Gastrocnemius medialis (tissue), 4 donors: Measurements from ENCODE around the gene REPS2. TPM values are rescaled to one million over a fixed set of nuclear protein-coding genes. Genes with fewer than 3 reads are reported as not detected.
"Not testable (repeated sequence)": the region's sequence is repeated elsewhere in the genome, so short reads cannot be mapped to it uniquely, and the experiment has no call there.

ENCODE experiments used
- ATAC-seq, 2 donors: fragments of 150-250 bp; one replicate each; pipeline ENCODE4 v1.9.1; 2016
- DNase-seq, 2 donors: peaks; one replicate each; pipeline ENCODE4 v3.0.0-alpha.2; 2019
- H3K27ac ChIP-seq, 4 donors: fragments of 200-600 bp; sonication (generic); 1 replicate in 1 of 4; 2 replicates in 3 of 4; pipeline ENCODE4 v1.5.1; 2016 to 2018; ENCODE audit warnings: mild to moderate bottlenecking in 2 of 4, moderate library complexity in 1 of 4
- H3K27me3 ChIP-seq, 3 donors: fragments of 200-600 bp; sonication (generic) in 2 of 3; 1 replicate in 1 of 3; 2 replicates in 2 of 3; pipeline versions ENCODE4 v1.5.1 to v1.6.0; 2016 to 2019; ENCODE audit warnings: mild to moderate bottlenecking in 1 of 3, moderate library complexity in 1 of 3
- H3K36me3 ChIP-seq, 2 donors: fragments of 200-600 bp; sonication (generic) in 1 of 2; one replicate each; pipeline ENCODE4 v1.5.1; 2017 to 2018
- H3K4me1 ChIP-seq, 2 donors: fragments of 200-600 bp; sonication (generic) in 1 of 2; one replicate each; pipeline ENCODE4 v1.5.1; 2016 to 2017; ENCODE audit warnings: mild to moderate bottlenecking in 2 of 2
- H3K4me3 ChIP-seq, 4 donors: fragments of 200-600 bp; sonication (generic) in 3 of 4; 1 replicate in 1 of 4; 2 replicates in 3 of 4; pipeline ENCODE4 v1.5.1; 2016 to 2019; ENCODE audit warnings: mild to moderate bottlenecking in 2 of 4
- H3K9me3 ChIP-seq, 3 donors: fragments of 200-600 bp; sonication (generic) in 2 of 3; 1 replicate in 1 of 3; 2 replicates in 2 of 3; pipeline ENCODE4 v1.5.1; 2016 to 2019
- POLR2A ChIP-seq, 2 donors: fragments of 450-650 bp; IDR thresholded peaks; one replicate each; pipeline ENCODE4 v1.6.1; 2017; ENCODE audit warnings: antibody characterized with exemption in 2 of 2, mild to moderate bottlenecking in 2 of 2, moderate library complexity in 2 of 2
- in situ Hi-C, 4 donors: fragments of 200-750 bp; cut with MboI; loops; one replicate each; pipeline versions ENCODE4 v1.15.0 to v1.8.0; 2017; ENCODE audit warnings: low sequenced_read_pairs in 4 of 4
- intact Hi-C: fragments of 100-400 bp; cut with DNase I; formaldehyde crosslinking; loops from one replicate; pipeline ENCODE4 v1.15.1; 2023; ENCODE audit warnings: low total_unique reads
- total RNA-seq, 4 donors: library from RNA; depleted of rRNA; stranded (reverse); fragments of >200 nt; gene quantifications; one replicate each; pipeline versions ENCODE4 v1.1.0 to v1.2.3, GENCODE V29; 2016
- TF ChIP-seq, protein P1 (sequence below), 5 experiments: fragments of 450-650 bp in 3 of 5; fragments of 200-600 bp in 2 of 5; sonication (generic) in 2 of 5; IDR thresholded peaks in 4 of 5; conservative IDR thresholded peaks in 1 of 5; 1 replicate in 4 of 5; 2 replicates in 1 of 5; pipeline ENCODE4 v1.5.1; 2016 to 2019; ENCODE audit warnings: antibody characterized with exemption in 5 of 5, mild to moderate bottlenecking in 3 of 5, moderate library complexity in 3 of 5

Gene REPS2
- total RNA-seq, 4 donors from 2014 or later = 1.8 to 8.8 (median 3.2) TPM

DNA sequence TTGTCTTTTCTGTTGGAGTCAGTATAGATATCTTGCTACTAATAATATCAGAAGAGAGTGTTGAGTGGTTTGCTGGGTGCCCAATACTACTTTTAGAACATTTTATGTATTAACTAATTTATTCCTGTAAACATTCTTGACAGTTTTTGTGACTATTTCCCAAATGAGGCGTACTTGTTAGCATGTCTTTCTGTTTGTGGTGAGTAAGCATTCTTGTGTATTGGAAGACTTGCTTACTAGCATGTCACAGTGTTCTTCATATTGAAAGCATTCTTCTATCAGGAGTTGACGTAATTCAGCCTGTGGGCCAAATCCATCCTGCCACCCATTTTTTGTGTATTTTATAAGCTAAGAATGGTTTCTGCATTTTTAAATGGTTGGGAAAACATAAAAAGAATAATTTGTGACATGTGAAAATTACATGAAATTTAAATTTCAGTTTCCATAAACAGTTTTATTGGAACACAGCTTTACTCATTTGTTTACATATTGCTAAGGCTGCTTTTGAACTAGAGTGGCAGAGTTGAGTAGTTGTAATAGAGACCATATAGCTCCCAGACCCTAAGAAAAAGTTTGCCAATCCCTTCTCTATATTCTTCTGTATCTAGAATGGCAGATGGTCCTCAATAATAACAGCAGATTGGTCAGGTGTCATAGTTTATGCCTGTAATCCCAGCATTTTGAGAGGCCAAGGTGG, 20.4 kb downstream of the REPS2 start:
- H3K27ac ChIP-seq = no peak overlapping the region
- no peak for DNase-seq
- no peak for ATAC-seq
- H3K4me1 ChIP-seq = no peaks in the 10 kb centered on the region
- H3K36me3 ChIP-seq = no peaks in the 10 kb centered on the region
- H3K27me3 ChIP-seq = no peaks in the 10 kb centered on the region
- no peaks in the 10 kb centered on the region for H3K9me3 ChIP-seq
- H3K4me3 ChIP-seq = no peak overlapping the region
- in situ Hi-C loops = no loop called here
- no peak for TF ChIP-seq POLR2A (IDR thresholded peaks at IDR 0.05)
- TF ChIP-seq, protein P1, sequence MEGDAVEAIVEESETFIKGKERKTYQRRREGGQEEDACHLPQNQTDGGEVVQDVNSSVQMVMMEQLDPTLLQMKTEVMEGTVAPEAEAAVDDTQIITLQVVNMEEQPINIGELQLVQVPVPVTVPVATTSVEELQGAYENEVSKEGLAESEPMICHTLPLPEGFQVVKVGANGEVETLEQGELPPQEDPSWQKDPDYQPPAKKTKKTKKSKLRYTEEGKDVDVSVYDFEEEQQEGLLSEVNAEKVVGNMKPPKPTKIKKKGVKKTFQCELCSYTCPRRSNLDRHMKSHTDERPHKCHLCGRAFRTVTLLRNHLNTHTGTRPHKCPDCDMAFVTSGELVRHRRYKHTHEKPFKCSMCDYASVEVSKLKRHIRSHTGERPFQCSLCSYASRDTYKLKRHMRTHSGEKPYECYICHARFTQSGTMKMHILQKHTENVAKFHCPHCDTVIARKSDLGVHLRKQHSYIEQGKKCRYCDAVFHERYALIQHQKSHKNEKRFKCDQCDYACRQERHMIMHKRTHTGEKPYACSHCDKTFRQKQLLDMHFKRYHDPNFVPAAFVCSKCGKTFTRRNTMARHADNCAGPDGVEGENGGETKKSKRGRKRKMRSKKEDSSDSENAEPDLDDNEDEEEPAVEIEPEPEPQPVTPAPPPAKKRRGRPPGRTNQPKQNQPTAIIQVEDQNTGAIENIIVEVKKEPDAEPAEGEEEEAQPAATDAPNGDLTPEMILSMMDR (IDR thresholded peaks at IDR 0.05 in 4 of 5, conservative IDR thresholded peaks at IDR 0.05 in 1 of 5) = no peak
- intact Hi-C loops = no loop called here

DNA sequence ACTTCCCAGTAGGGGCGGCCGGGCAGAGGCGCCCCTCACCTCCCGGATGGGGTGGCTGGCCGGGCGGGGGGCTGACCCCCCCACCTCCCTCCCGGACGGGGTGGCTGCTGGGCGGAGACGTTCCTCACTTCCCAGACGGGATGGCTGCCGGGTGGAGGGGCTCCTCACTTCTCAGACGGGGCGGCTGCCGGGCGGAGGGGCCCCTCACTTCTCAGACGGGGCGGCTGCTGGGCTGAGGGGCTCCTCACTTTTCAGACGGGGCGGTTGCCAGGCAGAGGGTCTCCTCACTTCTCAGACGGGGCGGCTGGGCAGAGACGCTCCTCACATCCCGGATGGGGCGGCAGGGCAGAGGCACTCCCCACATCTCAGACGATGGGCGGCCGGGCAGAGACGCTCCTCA, 22.3 kb downstream of the REPS2 start:
- H3K27ac ChIP-seq, H3K9me3 ChIP-seq, intact Hi-C loops, ATAC-seq, H3K27me3 ChIP-seq, in situ Hi-C loops, H3K36me3 ChIP-seq, H3K4me1 ChIP-seq, H3K4me3 ChIP-seq, DNase-seq: not testable (repeated sequence)

DNA sequence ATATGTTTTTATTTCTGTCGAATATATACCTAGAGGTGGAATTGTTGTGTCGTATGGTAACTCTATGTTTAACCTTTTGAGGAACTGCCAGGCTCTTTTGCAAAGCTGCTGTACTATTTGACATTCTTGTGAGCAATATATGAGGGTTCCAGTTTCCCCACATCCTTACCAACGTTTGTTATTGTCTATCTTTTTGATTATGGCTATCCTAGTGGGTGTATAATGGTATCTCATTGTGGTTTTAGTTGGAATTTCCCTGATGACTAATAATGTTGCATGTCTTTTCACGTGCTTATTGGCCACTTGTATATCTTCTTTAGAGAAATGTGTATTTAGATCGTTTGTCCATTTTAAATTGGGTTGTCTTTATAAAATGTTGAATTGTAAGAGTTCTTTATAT, 24.5 kb downstream of the REPS2 start:
- no peaks in the 10 kb centered on the region for H3K9me3 ChIP-seq
- H3K36me3 ChIP-seq = no peaks in the 10 kb centered on the region
- H3K4me1 ChIP-seq = no peaks in the 10 kb centered on the region
- DNase-seq (no peak), ATAC-seq (no peak)
- no peak for TF ChIP-seq POLR2A (IDR thresholded peaks at IDR 0.05)
- TF ChIP-seq, protein P1 (IDR thresholded peaks at IDR 0.05 in 4 of 5, conservative IDR thresholded peaks at IDR 0.05 in 1 of 5) = no peak
- H3K27me3 ChIP-seq = no peaks in the 10 kb centered on the region
- H3K4me3 ChIP-seq = no peak overlapping the region
- in situ Hi-C loops (no loop called here), intact Hi-C loops (no loop called here)
- no peak overlapping the region for H3K27ac ChIP-seq

DNA sequence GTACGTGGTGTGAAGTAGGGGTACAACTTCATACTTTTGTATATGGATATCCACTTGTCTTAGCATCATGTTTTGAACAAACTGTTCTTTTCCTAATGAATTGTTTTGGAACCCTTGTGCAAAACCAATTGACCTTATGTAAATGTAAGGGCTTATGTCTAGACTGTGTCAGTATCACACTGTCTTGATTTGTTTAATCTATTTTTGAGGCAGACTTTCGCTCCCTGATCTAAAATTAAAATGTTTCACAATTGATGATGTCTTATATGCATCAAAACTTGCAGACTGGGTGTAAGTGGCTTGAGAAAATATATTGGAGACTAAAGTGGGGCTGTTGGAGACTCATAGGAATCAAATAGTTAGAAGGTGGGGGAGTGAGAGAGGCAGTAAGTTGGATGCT, 25.2 kb downstream of the REPS2 start:
- intact Hi-C loops (no loop called here), in situ Hi-C loops (no loop called here)
- DNase-seq (no peak), ATAC-seq (no peak)
- H3K27ac ChIP-seq = no peak overlapping the region
- no peak for TF ChIP-seq POLR2A (IDR thresholded peaks at IDR 0.05)
- TF ChIP-seq, protein P1 (IDR thresholded peaks at IDR 0.05 in 4 of 5, conservative IDR thresholded peaks at IDR 0.05 in 1 of 5) = no peak
- H3K9me3 ChIP-seq = no peaks in the 10 kb centered on the region
- no peak overlapping the region for H3K4me3 ChIP-seq
- no peaks in the 10 kb centered on the region for H3K27me3 ChIP-seq
- H3K4me1 ChIP-seq = no peaks in the 10 kb centered on the region
- no peaks in the 10 kb centered on the region for H3K36me3 ChIP-seq

DNA sequence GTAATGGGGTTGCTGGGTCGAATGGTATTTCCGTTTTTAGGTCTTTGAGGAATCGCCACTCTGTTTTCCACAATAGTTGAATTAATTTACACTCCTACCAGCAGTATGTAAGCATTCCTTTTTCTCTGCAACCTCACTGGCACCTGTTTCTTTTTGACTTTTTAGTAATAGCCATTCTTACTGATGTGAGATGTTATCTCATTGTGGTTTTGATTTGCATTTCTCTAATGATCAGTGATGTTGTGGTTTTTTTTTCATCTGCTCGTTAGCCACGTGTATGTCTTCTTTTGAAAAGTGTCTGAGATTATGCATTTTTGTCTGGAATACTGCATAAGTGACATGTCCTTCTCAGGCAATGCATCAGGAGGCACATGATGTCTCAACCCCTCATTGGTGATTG, 28.8 kb downstream of the REPS2 start:
- in situ Hi-C loops = no loop called here
- no peak for ATAC-seq
- TF ChIP-seq, protein P1 (IDR thresholded peaks at IDR 0.05 in 4 of 5, conservative IDR thresholded peaks at IDR 0.05 in 1 of 5) = no peak
- TF ChIP-seq POLR2A (IDR thresholded peaks at IDR 0.05) = no peak

More for the DNA sequence above, 28.8 kb downstream of the REPS2 start:
- no peaks in the 10 kb centered on the region for H3K27me3 ChIP-seq
- no peaks in the 10 kb centered on the region for H3K36me3 ChIP-seq
- no peak overlapping the region for H3K27ac ChIP-seq
- intact Hi-C loops = no loop called here
- H3K4me3 ChIP-seq = no peak overlapping the region
- no peak for DNase-seq
- no peaks in the 10 kb centered on the region for H3K4me1 ChIP-seq
- H3K9me3 ChIP-seq = no peaks in the 10 kb centered on the region
